SK-N-MC (cell line): ENCODE data around the gene ZNF146.

Source experiments
- EZH2 ChIP-seq: fragments of 200-600 bp; sonication (generic); IDR thresholded peaks from one replicate; pipeline ENCODE4 v1.6.1; 2017; ENCODE audit warnings: antibody characterized with exemption
- FOXP2 ChIP-seq: optimal IDR thresholded peaks from 2 replicates; pipeline ENCODE3; 2011; ENCODE audit warnings: mild to moderate bottlenecking, moderate library complexity; ENCODE audit not compliant: insufficient read depth; ENCODE audit errors: extremely low read length, control extremely low read depth
- POLR2AphosphoS5 ChIP-seq: IDR thresholded peaks from 2 replicates; pipeline ENCODE4 v1.6.1; 2012; ENCODE audit warnings: mild to moderate bottlenecking, low read depth, low read length, borderline replicate concordance

DNA sequence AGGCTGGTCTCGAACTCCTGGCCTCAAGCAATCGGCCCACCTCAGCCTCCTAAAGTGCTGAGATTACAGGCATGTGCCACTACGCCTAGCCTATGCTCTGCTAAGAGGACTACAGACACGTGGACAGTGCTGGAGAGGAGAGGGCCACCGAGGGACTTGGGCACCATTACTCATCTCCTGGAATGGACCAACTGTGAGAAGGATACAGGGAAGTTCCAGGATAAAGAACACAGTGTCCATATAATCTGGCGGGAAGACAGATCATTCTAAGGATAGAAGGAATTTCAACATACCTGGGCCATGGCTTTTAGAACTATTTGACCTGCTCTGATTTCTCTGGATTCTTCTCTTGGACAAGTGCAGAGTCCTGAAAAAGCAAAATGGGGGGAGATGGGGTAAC is 13.2 kb upstream of the ZNF146 start:
- TF ChIP-seq POLR2AphosphoS5: no peak
- no peak for TF ChIP-seq EZH2
- TF ChIP-seq FOXP2: no peak
